Activated CD4-positive, alpha-beta T cell treated with anti-CD3 and anti-CD28 coated beads, Interleukin-2, amount 50 U/mL, for 4 hours (primary cell): ENCODE measurements around the gene DNAJA4.
"Not testable (repeated sequence)": the region's sequence is repeated elsewhere in the genome, so short reads cannot be mapped to it uniquely, and the experiment has no call there.

ENCODE experiments used
- DNase-seq, 2 experiments: peaks; one replicate each; pipeline ENCODE4 v3.0.0-alpha.2; 2020

Gene DNAJA4

GRCh38 chr15:78244893-78245292 is 19.5 kb upstream of the DNAJA4 start:
- no peak for DNase-seq

GRCh38 chr15:78245392-78245791 is 19.0 kb upstream of the DNAJA4 start:
- not testable (repeated sequence) for DNase-seq

- DNase-seq, result not testable (repeated sequence)
These were observed 18.3 kb upstream of the DNAJA4 start for GRCh38 chr15:78245976-78246620.

- DNase-seq, result no peak
These were observed 16.5 kb upstream of the DNAJA4 start for GRCh38 chr15:78247911-78248310.

GRCh38 chr15:78249131-78249530 is 15.2 kb upstream of the DNAJA4 start:
- no peak for DNase-seq

GRCh38 chr15:78251136-78251535 is 13.2 kb upstream of the DNAJA4 start:
- DNase-seq, result no peak

GRCh38 chr15:78255421-78256043 is 8.8 kb upstream of the DNAJA4 start:
- DNase-seq, result no peak

GRCh38 chr15:78256044-78256437 is 8.3 kb upstream of the DNAJA4 start:
- DNase-seq, result no peak

GRCh38 chr15:78257681-78258080 is 6.7 kb upstream of the DNAJA4 start:
- DNase-seq, result no peak

GRCh38 chr15:78259232-78259631 is 5.1 kb upstream of the DNAJA4 start:
- no peak for DNase-seq

- no peak for DNase-seq
These were observed 3.9 kb upstream of the DNAJA4 start for GRCh38 chr15:78260489-78260888.

GRCh38 chr15:78261062-78261461 is 3.3 kb upstream of the DNAJA4 start:
- no peak for DNase-seq

- DNase-seq, result no peak
These were observed 996 bp upstream of the DNAJA4 start for GRCh38 chr15:78263351-78263781.

- no peak for DNase-seq
These were observed 457 bp upstream of the DNAJA4 start for GRCh38 chr15:78263907-78264303.

- DNase-seq, result no peak
These were observed 737 bp downstream of the DNAJA4 start for GRCh38 chr15:78265137-78265460.

- DNase-seq, result no peak
These were observed 1.4 kb downstream of the DNAJA4 start for GRCh38 chr15:78265752-78266224.

GRCh38 chr15:78266229-78266628 is 1.9 kb downstream of the DNAJA4 start:
- DNase-seq, result no peak

GRCh38 chr15:78266806-78267205 is 2.4 kb downstream of the DNAJA4 start:
- no peak for DNase-seq

- DNase-seq, result no peak
These were observed 8.0 kb downstream of the DNAJA4 start for GRCh38 chr15:78272316-78272715.

GRCh38 chr15:78272776-78273175 is 8.4 kb downstream of the DNAJA4 start:
- no peak for DNase-seq

GRCh38 chr15:78274994-78275393 is 10.6 kb downstream of the DNAJA4 start:
- no peak for DNase-seq

GRCh38 chr15:78276064-78276943 is 11.9 kb downstream of the DNAJA4 start:
- DNase-seq, result no peak

- DNase-seq, result no peak
These were observed 16.1 kb downstream of the DNAJA4 start for GRCh38 chr15:78280319-78281072.
